ENCODE data around the gene USH2A. TPM values are rescaled to one million over a fixed set of nuclear protein-coding genes. Genes with fewer than 3 reads are reported as not detected.
A peak's percentile ranks its signal among the peaks of the same experiment; 100 is the strongest.

The USH2A gene
- total and polyA plus RNA-seq, 7 donors: under 0.01 to 0.32 (median 0.30) TPM; not detected in 4

GRCh38 chr1:216332003-216332402, 91.2 kb downstream of the USH2A start:
- Histone ChIP-seq H3K27me3 (ENCODE audit: insufficient read depth in 3 of 3, low read length in 2 of 3) (no peaks in the 10 kb centered on the region), H3K27ac (no peak overlapping the region), H3K4me1 (no peaks in the 10 kb centered on the region), H3K9me3 (peaks cover 6% of the 10 kb centered on the region), H3K4me3 (no peak overlapping the region), H3K36me3 (ENCODE audit: insufficient read depth in 1 of 2, low read depth in 1 of 2) (no peaks in the 10 kb centered on the region)
- WGBS, 3 donors: 84 to 95% (median 88%) methylated on average over 2 of the region's 2 CpGs
- ATAC-seq (no peak), DNase-seq (no peak)
- TF ChIP-seq CTCF (IDR thresholded peaks at IDR 0.05): no peak
- intact Hi-C loops (cut with DNase I): no loop called here

GRCh38 chr1:216331211-216331610, 92.0 kb downstream of the USH2A start:
- Histone ChIP-seq H3K36me3 (ENCODE audit: insufficient read depth in 1 of 2, low read depth in 1 of 2) (no peaks in the 10 kb centered on the region), H3K9me3 (peaks cover 6% of the 10 kb centered on the region), H3K4me3 (no peak overlapping the region), H3K27ac (no peak overlapping the region), H3K27me3 (ENCODE audit: insufficient read depth in 3 of 3, low read length in 2 of 3) (no peaks in the 10 kb centered on the region), H3K4me1 (no peaks in the 10 kb centered on the region)
- ATAC-seq: no peak
- DNase-seq: no peak
- intact Hi-C loops (cut with DNase I): no loop called here
- no peak for TF ChIP-seq CTCF (IDR thresholded peaks at IDR 0.05)

GRCh38 chr1:216330262-216330661, 93.0 kb downstream of the USH2A start:
- WGBS, 3 donors: 70 to 89% (median 79%) methylated on average over 2 of the region's 2 CpGs
- Histone ChIP-seq H3K27ac (no peak overlapping the region), H3K36me3 (ENCODE audit: insufficient read depth in 1 of 2, low read depth in 1 of 2) (no peaks in the 10 kb centered on the region), H3K4me1 (no peaks in the 10 kb centered on the region), H3K9me3 (peaks cover 6% of the 10 kb centered on the region), H3K4me3 (no peak overlapping the region), H3K27me3 (ENCODE audit: insufficient read depth in 3 of 3, low read length in 2 of 3) (no peaks in the 10 kb centered on the region)
- no peak for ATAC-seq
- TF ChIP-seq CTCF (IDR thresholded peaks at IDR 0.05): no peak
- no peak for DNase-seq
- intact Hi-C loops (cut with DNase I): no loop called here

GRCh38 chr1:216325946-216326345, 97.3 kb downstream of the USH2A start:
- Histone ChIP-seq H3K36me3 (ENCODE audit: insufficient read depth in 1 of 2, low read depth in 1 of 2) (no peaks in the 10 kb centered on the region), H3K9me3 (no peaks in the 10 kb centered on the region), H3K27ac (no peak overlapping the region), H3K4me3 (no peak overlapping the region), H3K27me3 (ENCODE audit: insufficient read depth in 3 of 3, low read length in 2 of 3) (no peaks in the 10 kb centered on the region), H3K4me1 (no peaks in the 10 kb centered on the region)
- DNase-seq: no peak
- no peak for TF ChIP-seq CTCF (IDR thresholded peaks at IDR 0.05)
- intact Hi-C loops (cut with DNase I): no loop called here
- WGBS, 3 donors: 53 to 57% (median 55%) methylated on average over 2 of the region's 2 CpGs
- ATAC-seq: peak in 1 of 4 donors; percentile 46

GRCh38 chr1:216325336-216325735, 97.9 kb downstream of the USH2A start:
- Histone ChIP-seq H3K36me3 (ENCODE audit: insufficient read depth in 1 of 2, low read depth in 1 of 2) (no peaks in the 10 kb centered on the region), H3K27me3 (ENCODE audit: insufficient read depth in 3 of 3, low read length in 2 of 3) (no peaks in the 10 kb centered on the region), H3K4me1 (no peaks in the 10 kb centered on the region), H3K27ac (no peak overlapping the region), H3K9me3 (no peaks in the 10 kb centered on the region), H3K4me3 (no peak overlapping the region)
- WGBS, 3 donors: 31 to 46% (median 34%) methylated on average over 7 of the region's 7 CpGs
- intact Hi-C loops (cut with DNase I): no loop called here
- no peak for DNase-seq
- TF ChIP-seq CTCF (IDR thresholded peaks at IDR 0.05): no peak
- ATAC-seq: peak in 1 of 4 donors; percentile 46
